Posterior vena cava (tissue), 2 donors: ENCODE measurements around the gene ZNF133. TPM values are rescaled to one million over a fixed set of nuclear protein-coding genes. Genes with fewer than 3 reads are reported as not detected.
"Not testable (repeated sequence)": the region's sequence is repeated elsewhere in the genome, so short reads cannot be mapped to it uniquely, and the experiment has no call there.

ENCODE experiments used
- DNase-seq: peaks from one replicate; pipeline ENCODE4 v3.0.0-alpha.2; 2020; ENCODE audit warnings: low spot score
- intact Hi-C, 2 donors: fragments of 100-400 bp; cut with DNase I; formaldehyde crosslinking; loops; one replicate each; pipeline versions ENCODE4 v1.14.1 to v1.14.2; 2022 to 2023
- total RNA-seq, 2 donors: library from RNA; stranded (reverse); fragmentation: NEBNext Ultra II Directional; extraction: Animal tissue kit (Norgen Biotek cat#: 25700); gene quantifications; one replicate each; pipeline ENCODE4 v1.2.1, GENCODE V29; 2021
- donor health status: DM: yes; HTN: yes; CAD: no.
- donor health status: DM: yes; HTN: yes; CAD: no.

ZNF133 gene
- total RNA-seq, 2 donors from 2014 or later, result 8.6 to 12.6 TPM

GRCh38 chr20:18331694-18332093 is 43.4 kb downstream of the ZNF133 start:
- DNase-seq, result no peak
- intact Hi-C loops, result no loop called here

GRCh38 chr20:18349749-18350148 is 61.4 kb downstream of the ZNF133 start:
- intact Hi-C loops, DNase-seq: not testable (repeated sequence)

GRCh38 chr20:18359854-18360253 is 71.5 kb downstream of the ZNF133 start:
- intact Hi-C loops, result no loop called here
- DNase-seq, result no peak

- DNase-seq, result peak; percentile 22
- intact Hi-C loops, result no loop called here
Observed at GRCh38 chr20:18360635-18361034, 72.3 kb downstream of the ZNF133 start.

GRCh38 chr20:18361678-18362077 is 73.4 kb downstream of the ZNF133 start:
- DNase-seq, result no peak
- intact Hi-C loops, result no loop called here

GRCh38 chr20:18362916-18363315 is 74.6 kb downstream of the ZNF133 start:
- intact Hi-C loops, result no loop called here
- peak; percentile 60 for DNase-seq

GRCh38 chr20:18363708-18364107 is 75.4 kb downstream of the ZNF133 start:
- intact Hi-C loops, result no loop called here
- DNase-seq, result no peak

GRCh38 chr20:18364768-18365167 is 76.4 kb downstream of the ZNF133 start:
- intact Hi-C loops, result no loop called here
- DNase-seq, result no peak

Other genes with a start within 250 kb of the ZNF133 start
- gene OVOL2, start 230.6 kb upstream of the ZNF133 start, total RNA-seq, result not detected
- 1 to 10 TPM; 7.9 to 8.7 TPM for gene KAT14, start 150.7 kb upstream of the ZNF133 start, total RNA-seq
- gene PET117, start 150.7 kb upstream of the ZNF133 start, total RNA-seq, result 1 to 10 TPM; 9.6 to 9.9 TPM
- gene DZANK1, start 178.5 kb downstream of the ZNF133 start, total RNA-seq, result 1 to 10 TPM; 1.7 to 1.9 TPM
- gene POLR3F, start 178.9 kb downstream of the ZNF133 start, total RNA-seq, result 10 to 100 TPM in 1 of 2 donors, 1 to 10 TPM in 1; 9.2 to 10.3 TPM
- gene RBBP9, start 208.7 kb downstream of the ZNF133 start, total RNA-seq, result 10 to 100 TPM; 15.0 to 17.3 TPM
- 10 to 100 TPM; 31.2 to 32.3 TPM for gene SEC23B, start 219.4 kb downstream of the ZNF133 start, total RNA-seq